A549 (cell line): ENCODE data around the gene PPP6R1.

ENCODE experiments used
- CTCF ChIP-seq: fragments of >200 bp; sonication (Bioruptor Twin); formaldehyde crosslinking; IDR thresholded peaks from 3 replicates; pipeline ENCODE4 v1.5.1; 2016
- POLR2A ChIP-seq: IDR thresholded peaks from 2 replicates; pipeline ENCODE4 v1.6.1; 2012; ENCODE audit warnings: mild to moderate bottlenecking, low read length
- RFX5 ChIP-seq: fragments of 450-650 bp; IDR thresholded peaks from 2 replicates; pipeline ENCODE4 v1.7.1; 2014; ENCODE audit warnings: antibody characterized with exemption, mild to moderate bottlenecking, moderate library complexity

DNA sequence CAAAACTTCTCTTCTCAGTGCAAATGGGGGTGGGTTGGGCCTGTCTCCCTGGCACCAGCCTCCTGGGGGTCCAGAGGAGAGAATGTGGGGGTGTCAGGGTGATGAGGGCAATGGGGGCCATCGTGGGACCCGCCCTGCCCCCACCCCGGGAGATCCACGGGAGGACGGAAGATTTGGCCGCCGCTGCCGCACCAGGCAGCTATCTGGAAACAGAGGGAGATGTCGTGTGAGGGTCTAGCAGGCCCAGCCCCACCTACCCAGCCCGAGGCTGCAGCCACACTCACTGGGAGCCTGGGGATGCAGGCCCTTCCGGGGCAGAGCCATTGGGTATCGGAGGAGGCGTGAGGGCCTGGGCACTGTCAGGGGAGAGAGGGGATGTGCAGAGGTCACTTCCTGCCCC lies 28.5 kb downstream of the PPP6R1 start:
- TF ChIP-seq RFX5 (no peak), POLR2A (no peak), CTCF (no peak)
